Kidney epithelial cell (primary cell): ENCODE data around the gene ARHGAP24. TPM values are rescaled to one million over a fixed set of nuclear protein-coding genes. Genes with fewer than 3 reads are reported as not detected.
"Not testable (repeated sequence)": the region's sequence is repeated elsewhere in the genome, so short reads cannot be mapped to it uniquely, and the experiment has no call there.

ENCODE experiments used
- DNase-seq: peaks from one replicate; pipeline ENCODE4 v3.0.0-alpha.2; 2010; ENCODE audit warnings: low read depth
- H3K27me3 ChIP-seq: 2 replicates; pipeline ENCODE4 v1.6.0; 2011; ENCODE audit warnings: low read length; ENCODE audit not compliant: control insufficient read depth, insufficient read depth
- H3K36me3 ChIP-seq: 2 replicates; pipeline ENCODE4 v1.5.1; 2011; ENCODE audit warnings: low read length; ENCODE audit not compliant: control insufficient read depth, insufficient read depth
- H3K4me3 ChIP-seq: 2 replicates; pipeline ENCODE4 v1.5.1; 2011; ENCODE audit warnings: low read depth, mild to moderate bottlenecking, control low read depth, low read length
- total RNA-seq: library from RNA; depleted of rRNA; stranded (reverse); fragments of >200 nt; gene quantifications from 2 replicates; pipeline ENCODE4 v1.2.3, GENCODE V29; 2015
- TF ChIP-seq, protein P1 (sequence below): IDR thresholded peaks from 2 replicates; pipeline ENCODE4 v1.5.1; 2011; ENCODE audit warnings: mild to moderate bottlenecking, moderate library complexity, low read length, control low read depth, inconsistent platforms; ENCODE audit not compliant: insufficient read depth, poor library complexity, severe bottlenecking

ARHGAP24 gene
- total RNA-seq, 1 donor from 2014 or later, result 9.6 TPM

DNA sequence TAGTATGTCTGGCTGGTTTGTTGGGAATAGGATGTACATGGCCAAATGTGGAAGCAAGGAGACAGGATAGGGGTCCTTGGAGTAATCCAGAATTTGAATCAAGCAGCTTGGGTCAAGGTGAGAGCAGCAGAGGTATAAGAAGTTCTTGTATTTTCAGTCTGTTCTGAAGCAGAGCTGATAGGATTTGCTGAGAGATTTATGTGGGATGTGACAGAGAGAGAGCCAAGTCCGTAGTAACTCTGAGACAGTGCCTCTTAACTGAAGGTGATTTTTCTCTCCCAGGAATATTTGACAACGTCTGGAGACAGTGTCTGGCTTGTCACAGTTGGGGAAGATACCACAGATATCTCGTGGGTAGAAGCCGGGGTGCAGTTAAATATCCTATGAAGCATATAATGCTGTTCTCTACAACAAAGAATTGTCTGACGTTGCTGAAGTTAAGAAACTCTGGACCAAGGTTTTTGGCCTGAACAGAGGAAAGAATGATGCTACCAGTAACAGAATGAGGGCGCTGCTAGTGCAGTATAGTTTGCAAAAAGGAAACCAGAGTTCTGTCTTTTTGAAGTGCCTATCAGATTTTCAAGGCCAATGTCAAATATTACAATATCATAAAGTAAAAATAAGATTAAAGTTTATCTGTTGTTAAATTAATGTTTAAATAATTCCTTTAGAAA, 184.0 kb downstream of the ARHGAP24 start:
- Histone ChIP-seq H3K27me3 (no peaks in the 10 kb centered on the region), H3K4me3 (no peak overlapping the region), H3K36me3 (no peaks in the 10 kb centered on the region)
- TF ChIP-seq, protein P1, sequence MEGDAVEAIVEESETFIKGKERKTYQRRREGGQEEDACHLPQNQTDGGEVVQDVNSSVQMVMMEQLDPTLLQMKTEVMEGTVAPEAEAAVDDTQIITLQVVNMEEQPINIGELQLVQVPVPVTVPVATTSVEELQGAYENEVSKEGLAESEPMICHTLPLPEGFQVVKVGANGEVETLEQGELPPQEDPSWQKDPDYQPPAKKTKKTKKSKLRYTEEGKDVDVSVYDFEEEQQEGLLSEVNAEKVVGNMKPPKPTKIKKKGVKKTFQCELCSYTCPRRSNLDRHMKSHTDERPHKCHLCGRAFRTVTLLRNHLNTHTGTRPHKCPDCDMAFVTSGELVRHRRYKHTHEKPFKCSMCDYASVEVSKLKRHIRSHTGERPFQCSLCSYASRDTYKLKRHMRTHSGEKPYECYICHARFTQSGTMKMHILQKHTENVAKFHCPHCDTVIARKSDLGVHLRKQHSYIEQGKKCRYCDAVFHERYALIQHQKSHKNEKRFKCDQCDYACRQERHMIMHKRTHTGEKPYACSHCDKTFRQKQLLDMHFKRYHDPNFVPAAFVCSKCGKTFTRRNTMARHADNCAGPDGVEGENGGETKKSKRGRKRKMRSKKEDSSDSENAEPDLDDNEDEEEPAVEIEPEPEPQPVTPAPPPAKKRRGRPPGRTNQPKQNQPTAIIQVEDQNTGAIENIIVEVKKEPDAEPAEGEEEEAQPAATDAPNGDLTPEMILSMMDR, result no peak
- no peak for DNase-seq

DNA sequence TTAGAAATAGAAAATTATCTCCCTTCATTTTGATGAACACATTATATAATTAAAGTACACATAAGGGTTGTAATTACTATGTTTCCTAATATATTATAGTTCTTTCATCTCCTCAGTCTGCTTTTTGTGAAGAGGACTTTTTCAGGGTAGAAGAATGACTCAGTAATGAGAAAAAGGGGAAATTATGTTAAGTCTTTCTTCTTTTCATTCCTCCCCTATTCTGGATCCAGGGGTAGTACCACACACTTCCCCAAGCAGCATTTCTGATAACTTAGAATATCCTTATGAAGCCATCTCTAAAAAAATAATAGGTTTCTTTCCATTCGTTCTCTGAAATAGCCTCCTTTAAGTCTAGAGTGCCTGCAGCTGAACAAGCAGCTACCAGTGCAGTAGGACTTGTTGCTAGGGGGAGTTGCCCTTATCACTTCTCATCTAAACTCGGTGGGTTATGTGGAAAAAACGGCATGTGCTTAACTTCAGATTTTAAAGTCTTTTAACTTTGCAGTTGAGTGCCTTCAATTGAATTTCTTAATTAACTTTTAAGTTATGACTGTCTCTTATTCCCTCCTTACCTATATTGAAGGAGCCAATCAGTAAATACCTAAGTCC, 184.8 kb downstream of the ARHGAP24 start:
- no peaks in the 10 kb centered on the region for H3K36me3 ChIP-seq
- no peak for DNase-seq
- no peaks in the 10 kb centered on the region for H3K27me3 ChIP-seq
- no peak overlapping the region for H3K4me3 ChIP-seq
- TF ChIP-seq, protein P1, result no peak

DNA sequence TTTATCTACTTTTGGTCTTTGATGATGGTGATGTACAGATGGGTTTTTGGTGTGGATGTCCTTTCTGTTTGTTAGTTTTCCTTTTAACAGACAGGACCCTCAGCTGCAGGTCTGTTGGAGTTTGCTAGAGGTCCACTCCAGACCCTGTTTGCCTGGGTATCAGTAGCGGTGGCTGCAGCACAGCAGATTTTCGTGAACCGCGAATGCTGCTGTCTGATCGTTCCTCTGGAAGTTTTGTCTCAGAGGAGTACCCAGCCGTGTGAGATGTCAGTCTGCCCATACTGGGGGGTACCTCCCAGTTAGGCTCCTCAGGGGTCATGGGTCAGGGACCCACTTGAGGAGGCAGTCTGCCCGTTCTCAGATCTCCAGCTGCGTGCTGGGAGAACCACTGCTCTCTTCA, 191.7 kb downstream of the ARHGAP24 start:
- not testable (repeated sequence) for H3K4me3 ChIP-seq, DNase-seq, H3K36me3 ChIP-seq, H3K27me3 ChIP-seq

DNA sequence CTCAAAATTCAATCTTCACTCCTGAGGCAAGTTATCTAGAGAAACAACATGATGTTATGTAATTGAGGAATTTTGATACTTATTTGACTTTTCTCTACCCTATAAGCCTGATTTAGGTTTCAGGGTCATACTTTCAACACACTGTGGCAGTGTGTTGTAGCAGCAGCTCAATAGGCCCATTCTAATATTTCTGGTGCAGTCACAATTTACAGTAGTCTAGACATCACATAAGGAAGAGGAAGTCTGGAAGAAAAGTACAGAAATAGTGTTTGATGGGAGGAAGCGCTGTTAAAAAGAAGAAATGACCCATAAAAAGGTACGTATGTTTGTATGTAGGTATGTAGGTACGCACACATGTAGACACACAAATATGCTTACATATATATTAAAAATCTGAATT, 194.3 kb downstream of the ARHGAP24 start:
- TF ChIP-seq, protein P1, result no peak
- no peaks in the 10 kb centered on the region for H3K36me3 ChIP-seq
- H3K4me3 ChIP-seq, result no peak overlapping the region
- DNase-seq, result no peak
- H3K27me3 ChIP-seq, result no peaks in the 10 kb centered on the region

DNA sequence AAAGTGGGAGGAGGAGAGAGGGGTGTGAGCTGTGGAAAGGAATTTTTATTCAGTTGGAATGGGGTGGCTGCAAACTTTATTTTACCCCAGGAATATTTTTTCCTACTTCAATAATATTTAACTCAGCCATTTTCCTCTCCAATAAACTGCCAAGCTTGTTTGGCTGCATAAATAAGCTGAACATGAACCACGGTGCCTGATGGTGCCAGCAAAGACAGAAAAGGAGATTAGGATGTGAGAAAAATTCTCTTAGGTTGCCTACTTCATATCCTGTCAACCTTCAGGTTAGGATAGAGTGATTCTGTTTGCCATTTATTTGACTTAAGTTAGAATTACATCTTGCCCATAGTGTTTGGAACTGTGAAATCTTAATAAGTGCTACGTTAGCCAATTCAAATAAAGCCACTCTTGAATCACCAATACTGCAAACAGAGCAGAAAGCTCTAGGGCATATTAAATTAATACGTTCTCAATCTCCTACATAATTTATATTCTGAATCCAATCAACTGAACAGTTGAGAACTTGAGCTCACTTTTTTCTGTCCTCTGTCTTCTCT, 195.1 kb downstream of the ARHGAP24 start:
- Histone ChIP-seq H3K4me3 (no peak overlapping the region), H3K36me3 (no peaks in the 10 kb centered on the region), H3K27me3 (no peaks in the 10 kb centered on the region)
- TF ChIP-seq, protein P1, result no peak
- no peak for DNase-seq

DNA sequence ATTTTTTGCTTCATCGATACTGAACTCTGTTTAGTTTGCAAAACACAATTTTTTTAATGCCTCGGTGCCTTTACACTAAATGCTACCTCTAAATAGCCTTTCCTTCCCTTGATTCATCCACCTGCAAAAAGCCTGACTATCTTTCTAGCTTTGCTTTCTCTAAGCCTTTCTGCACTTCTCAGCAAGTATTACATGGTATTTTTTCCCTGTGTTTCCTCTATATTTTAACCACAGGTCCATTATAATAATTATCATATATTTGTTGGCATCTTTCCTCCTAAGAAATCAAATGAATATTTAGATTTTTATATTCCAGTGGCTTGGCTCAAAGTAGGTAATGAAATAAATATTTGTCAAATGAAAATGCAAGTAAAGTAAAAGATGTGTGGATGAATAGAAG, 196.2 kb downstream of the ARHGAP24 start:
- no peak overlapping the region for H3K4me3 ChIP-seq

More for the DNA sequence above, 196.2 kb downstream of the ARHGAP24 start:
- H3K36me3 ChIP-seq, result no peaks in the 10 kb centered on the region
- no peaks in the 10 kb centered on the region for H3K27me3 ChIP-seq
- TF ChIP-seq, protein P1, result no peak
- DNase-seq, result no peak
